Mucosa of gallbladder (tissue), 1 donor: ENCODE data around the gene PRDM9. TPM values are rescaled to one million over a fixed set of nuclear protein-coding genes. Genes with fewer than 3 reads are reported as not detected.
"Not testable (repeated sequence)": the region's sequence is repeated elsewhere in the genome, so short reads cannot be mapped to it uniquely, and the experiment has no call there.

Experiments used
- DNase-seq: peaks from one replicate; pipeline ENCODE4 v3.0.0-alpha.2; 2020; ENCODE audit warnings: low spot score
- total RNA-seq: library from RNA; stranded (reverse); gene quantifications from one replicate; pipeline ENCODE4 v1.2.1, GENCODE V29; 2021
- donor health status: DM: no; HTN: no; CAD: no.

Gene PRDM9
- total RNA-seq, 1 donor from 2014 or later, result not detected

DNA sequence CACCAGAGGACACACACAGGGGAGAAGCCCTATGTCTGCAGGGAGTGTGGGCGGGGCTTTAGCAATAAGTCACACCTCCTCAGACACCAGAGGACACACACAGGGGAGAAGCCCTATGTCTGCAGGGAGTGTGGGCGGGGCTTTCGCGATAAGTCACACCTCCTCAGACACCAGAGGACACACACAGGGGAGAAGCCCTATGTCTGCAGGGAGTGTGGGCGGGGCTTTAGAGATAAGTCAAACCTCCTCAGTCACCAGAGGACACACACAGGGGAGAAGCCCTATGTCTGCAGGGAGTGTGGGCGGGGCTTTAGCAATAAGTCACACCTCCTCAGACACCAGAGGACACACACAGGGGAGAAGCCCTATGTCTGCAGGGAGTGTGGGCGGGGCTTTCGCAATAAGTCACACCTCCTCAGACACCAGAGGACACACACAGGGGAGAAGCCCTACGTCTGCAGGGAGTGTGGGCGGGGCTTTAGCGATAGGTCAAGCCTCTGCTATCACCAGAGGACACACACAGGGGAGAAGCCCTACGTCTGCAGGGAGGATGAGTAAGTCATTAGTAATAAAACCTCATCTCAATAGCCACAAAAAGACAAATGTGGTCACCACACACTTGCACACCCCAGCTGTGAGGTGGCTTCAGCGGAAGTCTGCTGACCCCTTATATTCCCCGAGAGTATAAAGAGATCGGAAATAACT, 20.0 kb downstream of the PRDM9 start:
- DNase-seq, result not testable (repeated sequence)

- DNase-seq, result no peak
Observed at GRCh38 chr5:23528677-23529076, 21.3 kb downstream of the PRDM9 start.

DNA sequence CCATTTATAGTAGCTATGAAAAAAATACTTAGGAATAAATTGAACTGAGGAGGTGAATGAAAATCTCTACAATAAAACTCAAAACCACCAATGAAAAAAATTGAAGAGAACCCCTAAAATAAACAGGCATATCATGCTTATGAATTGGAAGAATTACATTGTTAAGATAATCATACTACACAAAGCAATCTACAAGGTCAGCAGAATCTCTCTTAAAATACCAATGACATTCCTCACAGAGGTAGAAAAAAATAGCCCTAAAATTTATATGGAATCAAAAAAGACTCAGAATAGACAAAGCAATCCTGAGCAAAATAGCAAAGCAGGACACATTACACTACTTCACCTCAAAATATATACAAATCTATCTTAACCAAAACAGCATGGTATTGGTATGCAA, 23.2 kb downstream of the PRDM9 start:
- no peak for DNase-seq

- DNase-seq, result no peak
Observed at GRCh38 chr5:23571059-23571458, 63.6 kb downstream of the PRDM9 start.
